ENCODE data around the gene METTL15.
"Not testable (repeated sequence)": the region's sequence is repeated elsewhere in the genome, so short reads cannot be mapped to it uniquely, and the experiment has no call there.

Gene METTL15

DNA sequence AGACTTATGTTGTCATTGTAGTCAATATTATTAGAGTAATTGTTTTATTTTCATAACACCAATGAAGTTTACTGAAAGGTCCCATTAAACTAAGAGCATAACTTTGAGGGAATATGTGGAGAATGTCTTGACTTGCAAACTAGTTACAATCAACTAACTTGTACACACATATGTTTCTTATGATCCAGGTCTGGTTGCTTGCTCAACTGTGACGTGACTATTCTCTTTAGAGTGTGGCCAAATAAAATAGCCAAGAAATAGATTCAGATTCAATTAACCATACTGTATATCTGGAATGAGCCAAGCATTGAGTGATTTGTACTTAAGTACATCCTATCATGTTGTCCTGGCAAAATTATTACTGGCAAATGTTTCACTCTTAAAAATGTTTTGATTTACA, 101.7 kb downstream of the METTL15 start:
- Histone ChIP-seq H3K27ac (ENCODE audit: low read length) (no peak overlapping the region), H3K9me3 (ENCODE audit: control insufficient read depth in 1 of 2, low read length in 2 of 2) (no peaks in the 10 kb centered on the region)

DNA sequence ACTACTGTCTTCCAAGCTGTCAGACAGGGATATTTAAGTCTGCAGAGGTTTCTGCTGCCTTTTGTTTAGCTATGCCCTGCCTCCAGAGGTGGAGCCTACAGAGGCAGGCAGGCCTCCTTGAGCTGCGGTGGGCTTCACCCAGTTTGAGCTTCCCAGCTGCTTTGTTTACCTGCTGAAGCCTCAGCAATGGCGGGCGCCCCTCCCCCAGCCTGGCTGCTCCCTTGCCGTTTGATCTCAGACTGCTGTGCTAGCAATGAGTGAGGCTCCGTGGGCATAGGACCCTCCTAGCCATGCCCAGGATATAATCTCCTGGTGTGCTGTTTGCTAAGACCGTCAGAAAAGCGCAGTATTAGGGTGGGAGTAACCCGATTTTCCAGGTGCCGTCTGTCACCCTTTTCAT, 113.9 kb downstream of the METTL15 start:
- not testable (repeated sequence) for H3K36me3 ChIP-seq (ENCODE audit: control insufficient read depth in 1 of 2, insufficient read depth in 2 of 2, low read length in 2 of 2); H3K9me3 ChIP-seq (ENCODE audit: control insufficient read depth in 1 of 2, low read length in 2 of 2); H3K4me1 ChIP-seq (ENCODE audit: control insufficient read depth in 1 of 2, insufficient read depth in 2 of 2, low read length in 2 of 2); H3K27ac ChIP-seq (ENCODE audit: low read length); H3K4me3 ChIP-seq (ENCODE audit: low read depth in 1 of 2, low read length in 2 of 2); H3K27me3 ChIP-seq (ENCODE audit: low read depth, low read length)

More for the DNA sequence above, 101.7 kb downstream of the METTL15 start:
- Histone ChIP-seq H3K4me3 (ENCODE audit: low read depth in 1 of 2, low read length in 2 of 2) (no peak overlapping the region), H3K4me1 (ENCODE audit: control insufficient read depth in 1 of 2, insufficient read depth in 2 of 2, low read length in 2 of 2) (no peaks in the 10 kb centered on the region), H3K27me3 (ENCODE audit: low read depth, low read length) (no peaks in the 10 kb centered on the region), H3K36me3 (ENCODE audit: control insufficient read depth in 1 of 2, insufficient read depth in 2 of 2, low read length in 2 of 2) (peaks cover 0 to 4% of the 10 kb centered on the region in 2 donors)

DNA sequence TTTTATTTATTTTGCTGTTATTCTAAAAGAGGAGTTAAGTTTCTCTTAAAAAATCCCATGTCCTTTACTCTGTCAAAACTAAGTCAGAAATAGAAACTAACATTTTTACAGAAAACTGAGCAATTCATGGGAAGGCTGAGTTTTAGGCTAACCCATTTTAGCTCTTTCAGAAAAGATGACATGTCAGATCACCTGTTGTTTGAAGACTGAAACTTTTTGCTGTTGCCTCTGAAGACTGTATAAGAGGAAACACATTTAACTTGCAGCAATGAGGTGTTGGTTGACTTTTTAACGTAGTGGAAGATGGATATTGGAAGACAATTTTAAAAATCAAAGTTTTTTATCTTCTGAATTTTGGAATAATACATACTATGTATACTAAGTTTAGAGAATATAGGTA, 115.4 kb downstream of the METTL15 start:
- Histone ChIP-seq H3K4me3 (ENCODE audit: low read depth in 1 of 2, low read length in 2 of 2) (no peak overlapping the region), H3K4me1 (ENCODE audit: control insufficient read depth in 1 of 2, insufficient read depth in 2 of 2, low read length in 2 of 2) (peaks cover 0 to 3% of the 10 kb centered on the region in 2 donors), H3K36me3 (ENCODE audit: control insufficient read depth in 1 of 2, insufficient read depth in 2 of 2, low read length in 2 of 2) (no peaks in the 10 kb centered on the region), H3K27ac (ENCODE audit: low read length) (no peak overlapping the region), H3K9me3 (ENCODE audit: control insufficient read depth in 1 of 2, low read length in 2 of 2) (no peaks in the 10 kb centered on the region), H3K27me3 (ENCODE audit: low read depth, low read length) (no peaks in the 10 kb centered on the region)

DNA sequence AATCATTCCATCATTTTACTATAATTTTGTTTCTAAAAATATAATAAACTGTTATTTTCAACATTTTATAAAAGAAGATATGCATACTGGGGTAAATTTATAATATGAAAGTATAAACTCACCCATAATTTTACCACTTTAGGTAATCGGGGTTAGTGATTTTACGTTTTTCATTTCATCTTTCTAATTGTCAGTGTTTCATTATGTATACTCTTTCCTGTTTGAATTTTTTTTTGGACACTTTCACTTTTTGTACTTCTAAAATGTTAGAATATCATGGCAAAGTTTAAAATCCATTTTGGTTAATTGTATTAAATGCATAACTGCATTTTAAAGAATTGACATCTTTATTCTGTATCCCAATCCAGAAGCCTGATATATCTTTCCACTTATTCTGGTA, 115.8 kb downstream of the METTL15 start:
- Histone ChIP-seq H3K4me3 (ENCODE audit: low read depth in 1 of 2, low read length in 2 of 2) (no peak overlapping the region), H3K4me1 (ENCODE audit: control insufficient read depth in 1 of 2, insufficient read depth in 2 of 2, low read length in 2 of 2) (peaks cover 0 to 3% of the 10 kb centered on the region in 2 donors), H3K27ac (ENCODE audit: low read length) (no peak overlapping the region), H3K27me3 (ENCODE audit: low read depth, low read length) (no peaks in the 10 kb centered on the region), H3K36me3 (ENCODE audit: control insufficient read depth in 1 of 2, insufficient read depth in 2 of 2, low read length in 2 of 2) (no peaks in the 10 kb centered on the region), H3K9me3 (ENCODE audit: control insufficient read depth in 1 of 2, low read length in 2 of 2) (no peaks in the 10 kb centered on the region)

DNA sequence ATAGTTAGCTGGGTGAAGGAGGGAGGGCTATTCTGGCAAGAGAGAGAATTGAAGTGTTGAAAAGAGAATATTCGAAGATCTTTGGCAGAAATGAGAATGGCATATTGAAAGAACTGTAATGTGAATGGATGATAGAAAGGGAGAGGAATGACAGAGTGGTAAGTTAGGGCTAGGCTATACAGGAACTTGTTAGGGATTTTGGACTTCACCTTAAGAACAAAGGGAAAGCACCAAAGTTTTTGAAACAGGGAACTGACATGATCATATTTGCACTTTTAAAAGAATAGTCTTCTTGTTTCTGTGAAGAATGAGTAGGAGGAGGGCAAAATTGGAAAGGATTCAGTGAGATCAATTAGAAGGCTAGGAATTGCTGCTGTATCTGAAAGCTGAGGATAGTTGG, 119.3 kb downstream of the METTL15 start:
- Histone ChIP-seq H3K4me3 (ENCODE audit: low read depth in 1 of 2, low read length in 2 of 2) (no peak overlapping the region), H3K27me3 (ENCODE audit: low read depth, low read length) (no peaks in the 10 kb centered on the region), H3K36me3 (ENCODE audit: control insufficient read depth in 1 of 2, insufficient read depth in 2 of 2, low read length in 2 of 2) (no peaks in the 10 kb centered on the region), H3K27ac (ENCODE audit: low read length) (no peak overlapping the region), H3K4me1 (ENCODE audit: control insufficient read depth in 1 of 2, insufficient read depth in 2 of 2, low read length in 2 of 2) (peaks cover 0 to 3% of the 10 kb centered on the region in 2 donors), H3K9me3 (ENCODE audit: control insufficient read depth in 1 of 2, low read length in 2 of 2) (no peaks in the 10 kb centered on the region)

DNA sequence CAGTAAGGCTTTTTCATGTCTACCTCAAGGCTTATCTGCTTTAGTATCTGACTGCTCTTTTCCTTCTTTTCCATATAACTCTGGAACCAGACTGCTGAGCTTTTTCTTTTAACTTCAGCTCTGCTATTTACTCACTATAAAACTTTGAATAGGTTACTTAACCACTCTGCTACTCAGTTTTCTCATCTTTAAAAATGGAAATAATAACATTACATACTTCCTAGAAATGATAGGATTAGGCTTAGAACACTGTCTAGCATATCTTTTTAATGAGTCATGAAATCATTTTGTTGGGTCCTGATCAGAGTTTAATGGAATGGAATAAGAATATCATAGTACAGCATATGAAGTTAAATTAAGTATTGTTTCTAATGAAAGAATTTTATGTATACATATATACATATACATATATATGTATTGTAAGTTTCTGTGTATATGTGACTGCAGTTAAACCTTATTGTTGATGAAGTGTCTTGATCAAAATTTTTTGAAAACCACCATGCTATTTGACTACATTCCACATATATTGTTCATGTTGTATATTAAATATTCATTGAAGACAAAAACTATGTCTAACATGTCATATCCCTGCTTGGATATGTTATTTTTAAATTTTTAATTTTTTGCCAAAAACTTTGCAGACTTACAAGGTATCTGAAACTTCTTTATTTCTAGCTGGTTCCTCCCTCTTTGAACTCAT, 120.2 kb downstream of the METTL15 start:
- Histone ChIP-seq H3K27ac (ENCODE audit: low read length) (no peak overlapping the region), H3K36me3 (ENCODE audit: control insufficient read depth in 1 of 2, insufficient read depth in 2 of 2, low read length in 2 of 2) (no peaks in the 10 kb centered on the region), H3K9me3 (ENCODE audit: control insufficient read depth in 1 of 2, low read length in 2 of 2) (no peaks in the 10 kb centered on the region), H3K4me3 (ENCODE audit: low read depth in 1 of 2, low read length in 2 of 2) (no peak overlapping the region), H3K4me1 (ENCODE audit: control insufficient read depth in 1 of 2, insufficient read depth in 2 of 2, low read length in 2 of 2) (peaks cover 0 to 3% of the 10 kb centered on the region in 2 donors), H3K27me3 (ENCODE audit: low read depth, low read length) (no peaks in the 10 kb centered on the region)

DNA sequence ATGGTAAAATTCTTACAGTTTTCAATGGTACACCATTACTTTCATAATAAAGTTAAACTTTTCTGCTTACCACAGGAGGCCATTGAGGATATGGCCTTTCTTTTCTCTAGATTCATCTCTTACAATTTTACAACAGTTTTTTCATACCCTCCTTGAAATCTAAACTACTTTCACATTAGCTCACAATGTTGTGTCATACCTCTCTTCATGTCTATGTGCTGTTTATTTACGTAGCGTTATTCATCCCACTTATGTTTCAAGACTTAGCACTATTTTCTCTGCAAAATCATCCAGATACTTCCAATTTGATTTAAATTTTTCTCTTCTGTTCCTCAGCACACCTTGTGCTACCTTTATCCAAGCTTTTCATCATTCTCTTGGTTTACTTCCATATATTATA, 123.3 kb downstream of the METTL15 start:
- Histone ChIP-seq H3K4me1 (ENCODE audit: control insufficient read depth in 1 of 2, insufficient read depth in 2 of 2, low read length in 2 of 2) (peaks cover 0 to 3% of the 10 kb centered on the region in 2 donors), H3K9me3 (ENCODE audit: control insufficient read depth in 1 of 2, low read length in 2 of 2) (no peaks in the 10 kb centered on the region), H3K36me3 (ENCODE audit: control insufficient read depth in 1 of 2, insufficient read depth in 2 of 2, low read length in 2 of 2) (no peaks in the 10 kb centered on the region), H3K27ac (ENCODE audit: low read length) (no peak overlapping the region), H3K4me3 (ENCODE audit: low read depth in 1 of 2, low read length in 2 of 2) (no peak overlapping the region), H3K27me3 (ENCODE audit: low read depth, low read length) (no peaks in the 10 kb centered on the region)

DNA sequence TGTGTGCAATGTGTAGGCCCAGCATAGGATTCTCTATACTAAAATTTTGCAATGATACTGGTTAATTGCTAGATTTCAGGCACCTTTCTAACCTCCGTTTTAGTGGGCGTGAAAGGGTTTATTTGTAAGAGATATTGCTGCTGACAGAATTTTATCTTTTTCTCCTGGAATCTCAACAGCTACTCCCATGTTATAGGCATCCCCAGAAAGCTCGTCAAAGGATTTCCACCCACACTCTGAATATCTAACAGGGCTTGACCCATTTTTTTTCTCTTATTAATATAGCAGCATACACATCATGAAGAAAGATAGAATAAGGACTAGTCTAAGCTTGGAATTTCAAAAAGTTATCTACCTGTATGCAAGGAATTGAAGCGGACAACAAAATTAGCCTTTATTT, 124.5 kb downstream of the METTL15 start:
- no peaks in the 10 kb centered on the region for H3K27me3 ChIP-seq (ENCODE audit: low read depth, low read length)
- H3K4me1 ChIP-seq (ENCODE audit: control insufficient read depth in 1 of 2, insufficient read depth in 2 of 2, low read length in 2 of 2), result peaks cover 0 to 3% of the 10 kb centered on the region in 2 donors
- no peak overlapping the region for H3K27ac ChIP-seq (ENCODE audit: low read length)
- no peak overlapping the region for H3K4me3 ChIP-seq (ENCODE audit: low read depth in 1 of 2, low read length in 2 of 2)
- no peaks in the 10 kb centered on the region for H3K9me3 ChIP-seq (ENCODE audit: control insufficient read depth in 1 of 2, low read length in 2 of 2)
- H3K36me3 ChIP-seq (ENCODE audit: control insufficient read depth in 1 of 2, insufficient read depth in 2 of 2, low read length in 2 of 2), result no peaks in the 10 kb centered on the region

DNA sequence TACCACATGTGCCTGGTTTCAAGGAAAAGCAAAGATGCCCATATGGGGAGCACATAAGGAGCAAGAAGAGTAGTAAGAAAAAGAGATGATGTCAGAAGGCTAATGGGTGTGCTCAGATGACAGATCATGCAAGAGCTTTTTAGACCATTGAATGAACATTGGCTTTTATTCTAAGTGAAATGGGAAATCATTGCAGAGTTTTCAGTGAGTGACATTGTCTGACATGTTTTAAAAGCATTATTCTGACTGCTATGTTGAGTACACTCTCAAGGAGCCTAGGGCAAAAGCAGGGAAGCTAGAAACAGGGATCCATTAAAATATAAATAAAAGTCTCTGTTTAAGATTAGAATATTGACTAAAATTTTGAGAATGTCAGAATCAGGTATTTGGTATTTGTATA, 133.6 kb downstream of the METTL15 start:
- Histone ChIP-seq H3K27me3 (ENCODE audit: low read depth, low read length) (no peaks in the 10 kb centered on the region), H3K4me1 (ENCODE audit: control insufficient read depth in 1 of 2, insufficient read depth in 2 of 2, low read length in 2 of 2) (no peaks in the 10 kb centered on the region), H3K9me3 (ENCODE audit: control insufficient read depth in 1 of 2, low read length in 2 of 2) (no peaks in the 10 kb centered on the region), H3K36me3 (ENCODE audit: control insufficient read depth in 1 of 2, insufficient read depth in 2 of 2, low read length in 2 of 2) (no peaks in the 10 kb centered on the region), H3K4me3 (ENCODE audit: low read depth in 1 of 2, low read length in 2 of 2) (no peak overlapping the region), H3K27ac (ENCODE audit: low read length) (no peak overlapping the region)

DNA sequence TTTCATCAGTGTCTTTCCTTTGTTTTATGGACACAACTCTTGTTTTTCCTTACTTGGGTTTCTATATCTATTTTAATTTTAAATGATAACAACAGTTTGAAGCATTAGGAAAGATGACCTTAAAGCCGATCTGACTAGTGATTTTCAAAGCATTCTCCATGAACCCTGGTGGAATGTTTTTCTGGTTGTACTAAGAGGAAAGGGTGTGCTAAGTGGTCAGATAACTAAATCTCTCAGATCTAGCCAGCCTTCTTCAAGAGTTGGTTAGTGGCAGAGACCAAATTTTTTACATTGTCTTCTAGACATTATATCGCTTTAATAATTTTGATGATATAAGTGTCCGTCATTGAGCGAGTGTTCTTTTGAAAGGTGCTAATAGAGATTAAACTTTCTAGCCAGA, 134.4 kb downstream of the METTL15 start:
- Histone ChIP-seq H3K27me3 (ENCODE audit: low read depth, low read length) (no peaks in the 10 kb centered on the region), H3K27ac (ENCODE audit: low read length) (no peak overlapping the region), H3K4me1 (ENCODE audit: control insufficient read depth in 1 of 2, insufficient read depth in 2 of 2, low read length in 2 of 2) (no peaks in the 10 kb centered on the region), H3K4me3 (ENCODE audit: low read depth in 1 of 2, low read length in 2 of 2) (no peak overlapping the region), H3K9me3 (ENCODE audit: control insufficient read depth in 1 of 2, low read length in 2 of 2) (no peaks in the 10 kb centered on the region), H3K36me3 (ENCODE audit: control insufficient read depth in 1 of 2, insufficient read depth in 2 of 2, low read length in 2 of 2) (no peaks in the 10 kb centered on the region)

DNA sequence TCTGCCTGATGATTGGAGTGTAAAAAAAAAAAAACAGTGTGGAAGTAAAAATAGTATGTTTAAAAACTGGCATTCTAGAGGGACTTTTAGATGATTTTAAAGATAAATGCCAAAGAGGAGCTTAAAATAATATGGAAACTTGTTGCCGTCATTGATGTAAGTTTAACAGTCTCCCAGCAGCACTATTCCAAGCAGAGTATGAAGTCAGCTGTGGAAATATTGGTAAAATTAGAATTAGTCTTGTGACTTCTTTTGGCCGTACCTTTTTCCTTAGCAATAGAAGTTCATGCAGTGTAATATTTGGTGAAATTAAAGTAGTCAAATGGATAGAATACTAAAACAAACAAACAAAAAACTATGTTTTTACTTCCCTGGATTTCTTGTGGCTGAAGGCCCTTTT, 134.9 kb downstream of the METTL15 start:
- Histone ChIP-seq H3K9me3 (ENCODE audit: control insufficient read depth in 1 of 2, low read length in 2 of 2) (no peaks in the 10 kb centered on the region), H3K4me3 (ENCODE audit: low read depth in 1 of 2, low read length in 2 of 2) (no peak overlapping the region), H3K36me3 (ENCODE audit: control insufficient read depth in 1 of 2, insufficient read depth in 2 of 2, low read length in 2 of 2) (no peaks in the 10 kb centered on the region), H3K4me1 (ENCODE audit: control insufficient read depth in 1 of 2, insufficient read depth in 2 of 2, low read length in 2 of 2) (no peaks in the 10 kb centered on the region), H3K27ac (ENCODE audit: low read length) (no peak overlapping the region), H3K27me3 (ENCODE audit: low read depth, low read length) (no peaks in the 10 kb centered on the region)

DNA sequence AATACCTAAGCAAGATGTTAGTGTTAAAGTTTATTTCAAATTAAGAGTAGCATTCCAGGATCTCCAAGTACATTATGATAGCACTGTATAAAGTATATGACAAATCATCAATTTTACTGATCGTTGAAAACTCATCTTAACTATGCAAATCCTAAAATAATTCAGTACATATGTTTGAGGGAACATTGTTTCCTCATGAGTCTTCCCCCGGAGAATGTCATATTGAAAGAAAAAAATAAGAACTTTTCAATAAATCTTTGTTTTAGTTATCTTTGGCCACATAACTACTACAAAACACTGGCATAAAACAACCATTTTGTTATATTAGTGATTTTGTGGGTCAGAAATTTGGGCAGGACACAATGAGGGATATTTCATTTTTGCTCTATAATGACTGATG, 135.4 kb downstream of the METTL15 start:
- no peak overlapping the region for H3K4me3 ChIP-seq (ENCODE audit: low read depth in 1 of 2, low read length in 2 of 2)
- no peaks in the 10 kb centered on the region for H3K36me3 ChIP-seq (ENCODE audit: control insufficient read depth in 1 of 2, insufficient read depth in 2 of 2, low read length in 2 of 2)
- H3K27me3 ChIP-seq (ENCODE audit: low read depth, low read length), result no peaks in the 10 kb centered on the region
- no peaks in the 10 kb centered on the region for H3K9me3 ChIP-seq (ENCODE audit: control insufficient read depth in 1 of 2, low read length in 2 of 2)
- H3K27ac ChIP-seq (ENCODE audit: low read length), result no peak overlapping the region
- no peaks in the 10 kb centered on the region for H3K4me1 ChIP-seq (ENCODE audit: control insufficient read depth in 1 of 2, insufficient read depth in 2 of 2, low read length in 2 of 2)

Data from muscle layer of duodenum (tissue), 2 donors.